ENCODE data around the gene TMPRSS3. TPM values are rescaled to one million over a fixed set of nuclear protein-coding genes. Genes with fewer than 3 reads are reported as not detected.

TMPRSS3 gene
- total and polyA plus RNA-seq, 2 of the 13 experiments (the other 11 are each of a cell fraction or from before 2014, with no cell fraction given) = 2.8 to 16.9 TPM

GRCh38 chr21:42386034-42386591 is 9.7 kb downstream of the TMPRSS3 start (continued):
- peak; percentile 67; the same call in 1 of the 2 replicates for TF ChIP-seq ZNF574 (CRISPR knock-in tag; IDR thresholded peaks at IDR 0.05)
- TF ChIP-seq ZFP1 (CRISPR knock-in tag; IDR thresholded peaks at IDR 0.05) = peak; percentile 62; the same call in 1 of the 2 replicates
- TF ChIP-seq KDM5B (CRISPR knock-in tag; IDR thresholded peaks at IDR 0.05; ENCODE audit: borderline replicate concordance) = no peak
- no peak for TF ChIP-seq MAZ (IDR thresholded peaks at IDR 0.05; ENCODE audit: borderline replicate concordance, low read depth, low read length)
- no peak for TF ChIP-seq MAZ (CRISPR knock-in tag; IDR thresholded peaks at IDR 0.05; ENCODE audit: low read depth)
- no peak for TF ChIP-seq ZNF75D (CRISPR knock-in tag; IDR thresholded peaks at IDR 0.05; ENCODE audit: borderline replicate concordance)
- no peak for TF ChIP-seq HES4 (CRISPR knock-in tag; IDR thresholded peaks at IDR 0.05; ENCODE audit: borderline replicate concordance)
- no peak for TF ChIP-seq ETV6 (CRISPR knock-in tag; conservative IDR thresholded peaks at IDR 0.05)
- no peak for TF ChIP-seq ZNF101 (CRISPR knock-in tag; IDR thresholded peaks at IDR 0.05; ENCODE audit: borderline replicate concordance, low read depth)
- TF ChIP-seq MATR3 (CRISPR knock-in tag; IDR thresholded peaks at IDR 0.05) = no peak
- no peak for TF ChIP-seq KLF15 (CRISPR knock-in tag; IDR thresholded peaks at IDR 0.05; ENCODE audit: borderline replicate concordance)
- peak; percentile 23; the same call in 1 of the 2 replicates for TF ChIP-seq AHR (CRISPR knock-in tag; IDR thresholded peaks at IDR 0.05)
- no peak for TF ChIP-seq PRDM15 (CRISPR knock-in tag; IDR thresholded peaks at IDR 0.05)
- no peak for TF ChIP-seq USF2 (IDR thresholded peaks at IDR 0.05; ENCODE audit: low read depth, low read length)
- no peak for TF ChIP-seq USF2 (CRISPR knock-in tag; IDR thresholded peaks at IDR 0.05; ENCODE audit: borderline replicate concordance)
- TF ChIP-seq ZNF580 (CRISPR knock-in tag; IDR thresholded peaks at IDR 0.05; ENCODE audit: borderline replicate concordance, low read depth) = no peak
- TF ChIP-seq MBNL3 (CRISPR knock-in tag; conservative IDR thresholded peaks at IDR 0.05) = no peak
- peak; percentile 42; the same call in 1 of the 2 replicates for TF ChIP-seq ZHX1 (CRISPR knock-in tag; IDR thresholded peaks at IDR 0.05; ENCODE audit: low read depth)

Data from HepG2 (cell line).